ENCODE data around the gene HADHA.

DNA sequence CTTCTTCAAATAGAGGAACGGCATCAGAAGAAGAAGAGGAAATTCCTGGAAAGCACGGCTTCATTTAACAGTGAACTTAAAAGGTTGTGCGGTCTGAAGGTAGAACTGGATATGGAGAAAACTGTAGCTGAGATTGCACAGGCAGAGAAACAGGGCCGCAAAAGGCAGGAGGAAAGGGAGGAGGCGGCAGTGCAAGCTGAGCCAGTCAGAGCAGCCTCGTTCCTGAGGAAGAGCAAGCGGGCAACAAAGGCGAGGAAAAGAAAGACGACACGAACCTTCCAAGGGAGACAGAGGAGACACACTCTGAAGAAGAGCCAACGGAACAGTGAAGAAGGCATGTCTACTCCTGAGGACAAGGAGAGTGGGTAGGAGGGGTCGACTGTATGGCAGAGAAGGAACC is 94.2 kb downstream of the HADHA start:
- TF ChIP-seq, protein P1, sequence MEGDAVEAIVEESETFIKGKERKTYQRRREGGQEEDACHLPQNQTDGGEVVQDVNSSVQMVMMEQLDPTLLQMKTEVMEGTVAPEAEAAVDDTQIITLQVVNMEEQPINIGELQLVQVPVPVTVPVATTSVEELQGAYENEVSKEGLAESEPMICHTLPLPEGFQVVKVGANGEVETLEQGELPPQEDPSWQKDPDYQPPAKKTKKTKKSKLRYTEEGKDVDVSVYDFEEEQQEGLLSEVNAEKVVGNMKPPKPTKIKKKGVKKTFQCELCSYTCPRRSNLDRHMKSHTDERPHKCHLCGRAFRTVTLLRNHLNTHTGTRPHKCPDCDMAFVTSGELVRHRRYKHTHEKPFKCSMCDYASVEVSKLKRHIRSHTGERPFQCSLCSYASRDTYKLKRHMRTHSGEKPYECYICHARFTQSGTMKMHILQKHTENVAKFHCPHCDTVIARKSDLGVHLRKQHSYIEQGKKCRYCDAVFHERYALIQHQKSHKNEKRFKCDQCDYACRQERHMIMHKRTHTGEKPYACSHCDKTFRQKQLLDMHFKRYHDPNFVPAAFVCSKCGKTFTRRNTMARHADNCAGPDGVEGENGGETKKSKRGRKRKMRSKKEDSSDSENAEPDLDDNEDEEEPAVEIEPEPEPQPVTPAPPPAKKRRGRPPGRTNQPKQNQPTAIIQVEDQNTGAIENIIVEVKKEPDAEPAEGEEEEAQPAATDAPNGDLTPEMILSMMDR (IDR thresholded peaks at IDR 0.05; ENCODE audit: low read length) = no peak
- no peak for TF ChIP-seq EZH2 (optimal IDR thresholded peaks at IDR 0.05; ENCODE audit: low read depth, low read length)
